Measurements from ENCODE around the gene GPRC5B.

The GPRC5B gene

GRCh38 chr16:19888834-19889233 is 4.2 kb upstream of the GPRC5B start:
- POLR2A ChIA-PET = no interaction called here
- DNase-seq (ENCODE audit: extremely low spot score) = no peak
- TF ChIP-seq CTCF (IDR thresholded peaks at IDR 0.05; ENCODE audit: control extremely low read depth, extremely low read depth, low read depth, missing control alignments) = no peak
- CTCF ChIA-PET = interaction anchor here (1.4 to 4.9 kb wide), 5 partner anchors 9 to 412 kb away, joined by 3 to 65 read pairs (median 40); partner anchors contain the start of gene VPS35L

DNA sequence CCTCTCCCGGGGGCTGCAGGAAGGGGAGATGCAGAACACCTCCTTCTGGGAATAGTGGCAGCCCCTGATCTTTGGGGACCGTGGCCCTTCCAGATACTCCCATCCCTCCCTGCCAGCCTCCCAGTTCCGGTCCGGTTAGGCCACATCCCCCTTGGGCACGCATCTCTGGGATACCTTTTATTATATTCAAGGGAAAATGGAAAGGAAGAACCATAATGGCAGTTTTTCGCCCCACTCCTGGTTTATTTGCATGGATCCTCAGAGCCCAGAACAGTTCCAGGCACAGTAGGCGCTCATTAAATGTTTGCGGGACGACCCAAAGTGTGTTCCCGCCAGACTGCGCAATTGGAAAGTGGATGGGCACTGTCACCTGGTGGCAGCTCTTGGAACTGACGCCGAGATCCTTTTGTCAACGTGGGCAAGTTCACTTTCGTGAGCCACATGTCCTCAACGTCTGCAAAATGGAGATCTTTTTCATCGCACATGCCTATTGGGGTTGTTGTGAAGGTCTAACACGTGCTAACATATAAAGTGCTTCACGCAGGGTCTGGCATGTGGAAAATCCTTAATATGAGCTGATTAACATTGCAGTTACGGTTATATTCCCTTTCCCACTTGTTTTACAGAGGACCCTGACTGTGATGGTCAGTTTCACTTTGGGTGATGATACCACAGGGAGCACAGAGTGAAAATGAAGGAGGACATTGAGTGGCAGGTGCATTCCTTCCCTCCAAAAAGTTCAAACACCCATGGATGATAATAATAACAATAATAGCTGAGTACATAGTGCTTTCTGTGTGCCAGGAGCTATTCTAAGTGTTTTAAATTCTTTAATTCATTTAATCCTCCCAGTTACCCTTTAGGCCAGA is 1.7 kb upstream of the GPRC5B start:
- ChIA-PET CTCF (interaction anchor here (0.8 to 4.9 kb wide), 21 partner anchors 9 to 497 kb away, joined by 3 to 65 read pairs (median 4); partner anchors contain the start of gene VPS35L), POLR2A (interaction anchor here (0.6 kb wide), 1 partner anchor 773 kb away, joined by 5 read pairs; the partner anchor contains the start of gene ITPRIPL2)
- peak; percentile 75 for DNase-seq (ENCODE audit: extremely low spot score)
- TF ChIP-seq CTCF (IDR thresholded peaks at IDR 0.05; ENCODE audit: control extremely low read depth, extremely low read depth, low read depth, missing control alignments) = peak; percentile 96

GRCh38 chr16:19885451-19886072 is 914 bp upstream of the GPRC5B start:
- no peak for TF ChIP-seq CTCF (IDR thresholded peaks at IDR 0.05; ENCODE audit: control extremely low read depth, extremely low read depth, low read depth, missing control alignments)
- POLR2A ChIA-PET = no interaction called here
- CTCF ChIA-PET = interaction anchor here (1.4 to 4.9 kb wide), 10 partner anchors 8 to 496 kb away, joined by 4 to 65 read pairs (median 10); partner anchors contain the start of gene VPS35L
- no peak for DNase-seq (ENCODE audit: extremely low spot score)

- no peak for TF ChIP-seq CTCF (IDR thresholded peaks at IDR 0.05; ENCODE audit: control extremely low read depth, extremely low read depth, low read depth, missing control alignments)
- DNase-seq (ENCODE audit: extremely low spot score) = no peak
- ChIA-PET CTCF (interaction anchor here (0.8 to 1.4 kb wide), 5 partner anchors 10 to 328 kb away, joined by 3 to 9 read pairs (median 3); partner anchors contain the start of gene VPS35L), POLR2A (no interaction called here)
These were observed 622 bp downstream of the GPRC5B start for GRCh38 chr16:19883966-19884485.

DNA sequence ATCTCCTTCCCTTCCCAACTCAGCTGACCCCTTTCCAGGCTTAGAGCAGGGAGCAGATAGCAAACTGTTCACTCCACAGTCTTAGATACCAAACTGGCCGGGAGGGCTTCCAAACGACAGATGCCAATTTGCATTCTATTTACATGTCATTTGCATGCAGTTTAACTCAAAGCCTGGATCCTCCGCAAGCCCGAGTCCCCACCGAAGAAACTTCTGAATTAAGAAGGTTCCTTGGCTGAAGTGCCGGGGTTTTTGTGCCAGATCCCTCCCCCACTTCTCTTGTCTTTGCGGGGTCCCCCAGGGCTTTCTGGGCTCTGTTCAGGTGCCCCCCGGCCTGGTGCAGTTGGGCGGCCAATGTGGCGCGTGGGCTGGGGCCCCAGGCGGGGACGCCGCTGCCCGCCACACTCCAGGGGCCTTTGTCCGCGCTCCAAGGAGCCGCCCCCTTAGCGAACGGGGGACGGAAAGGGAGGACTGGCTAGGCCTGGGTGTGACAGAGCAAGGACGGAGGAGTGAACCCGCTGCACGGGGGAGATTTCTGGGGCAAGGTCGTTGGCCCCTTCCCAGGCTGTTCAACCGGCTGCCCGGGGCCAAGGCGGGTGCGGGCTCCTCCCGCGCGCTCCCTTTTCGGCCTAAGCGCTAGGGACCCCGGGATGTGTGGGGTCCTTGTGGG is 1.2 kb downstream of the GPRC5B start:
- DNase-seq (ENCODE audit: extremely low spot score) = no peak
- TF ChIP-seq CTCF (IDR thresholded peaks at IDR 0.05; ENCODE audit: control extremely low read depth, extremely low read depth, low read depth, missing control alignments) = no peak
- CTCF ChIA-PET = interaction anchor here (0.9 to 1.4 kb wide), 3 partner anchors 9 to 327 kb away, joined by 3 to 9 read pairs (median 5); partner anchors contain the start of gene VPS35L
- POLR2A ChIA-PET = no interaction called here

DNA sequence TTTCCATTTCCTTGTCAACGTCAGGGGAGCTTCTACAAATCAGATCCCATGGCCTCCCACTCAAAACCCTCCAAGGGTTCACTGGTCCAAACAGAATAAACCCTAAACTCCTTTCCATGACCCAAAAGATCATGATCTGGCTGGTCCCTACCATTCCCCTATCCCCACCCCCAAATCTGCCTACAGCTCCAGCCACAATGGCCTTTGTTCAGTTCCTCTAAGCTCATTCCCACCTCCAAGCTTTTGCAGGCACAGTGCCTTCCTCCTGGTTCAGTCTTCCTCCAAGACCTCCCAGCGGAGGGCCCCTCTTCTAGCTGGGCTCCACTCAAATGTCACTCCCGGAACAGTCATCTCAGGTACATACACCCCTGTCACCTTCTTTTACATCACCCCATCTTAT is 2.0 kb downstream of the GPRC5B start:
- TF ChIP-seq CTCF (IDR thresholded peaks at IDR 0.05; ENCODE audit: control extremely low read depth, extremely low read depth, low read depth, missing control alignments) = no peak
- CTCF ChIA-PET = interaction anchor here (1.6 kb wide), 1 partner anchor 327 kb away, joined by 5 read pairs; the partner anchor contains the start of gene VPS35L
- no peak for DNase-seq (ENCODE audit: extremely low spot score)
- POLR2A ChIA-PET = no interaction called here

All from GM10248 (cell line).